ENCODE measurements around the gene AFMID. TPM values are rescaled to one million over a fixed set of nuclear protein-coding genes. Genes with fewer than 3 reads are reported as not detected.
A peak's percentile ranks its signal among the peaks of the same experiment; 100 is the strongest.

The AFMID gene
- total RNA-seq, 1 donor from 2014 or later, result 95.6 TPM

DNA sequence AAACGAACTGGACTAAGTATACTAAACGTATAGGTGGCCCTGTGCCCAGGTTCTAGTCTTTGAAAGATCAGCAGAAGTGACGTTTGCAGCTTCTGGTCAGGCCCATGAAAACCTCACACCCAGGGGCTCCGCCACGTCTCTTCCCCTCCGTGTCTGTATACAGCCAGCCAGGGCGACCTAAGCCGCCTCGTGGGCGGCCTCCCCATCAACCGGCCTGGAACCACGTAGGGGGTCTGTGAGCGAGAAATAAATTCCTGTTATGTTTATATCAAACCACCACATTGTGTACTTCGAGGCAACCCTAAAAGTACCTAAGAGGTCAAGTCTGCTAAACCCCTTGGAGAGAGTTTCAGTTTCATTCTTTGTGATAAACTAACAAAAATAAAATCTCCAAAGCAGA lies 7.1 kb upstream of the AFMID start:
- no peak for DNase-seq

DNA sequence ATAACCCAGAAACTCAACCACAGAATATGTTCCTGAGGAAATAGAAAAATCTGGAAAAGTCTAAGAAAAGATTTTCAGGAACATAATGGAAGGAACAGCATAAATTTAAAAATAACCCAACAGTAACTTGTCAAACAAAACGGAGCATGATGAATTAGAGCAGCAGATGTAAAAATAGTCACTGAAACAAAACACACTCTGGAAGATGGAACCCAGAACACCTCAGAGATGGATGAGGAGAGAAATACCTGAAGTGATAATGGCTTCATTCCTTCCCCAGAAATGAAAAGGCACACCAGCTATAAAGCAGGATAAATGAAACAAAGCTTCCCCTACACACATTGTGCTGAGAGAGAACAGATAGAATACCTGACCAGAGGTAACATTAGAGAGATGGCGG lies 6.7 kb upstream of the AFMID start:
- DNase-seq, result no peak

DNA sequence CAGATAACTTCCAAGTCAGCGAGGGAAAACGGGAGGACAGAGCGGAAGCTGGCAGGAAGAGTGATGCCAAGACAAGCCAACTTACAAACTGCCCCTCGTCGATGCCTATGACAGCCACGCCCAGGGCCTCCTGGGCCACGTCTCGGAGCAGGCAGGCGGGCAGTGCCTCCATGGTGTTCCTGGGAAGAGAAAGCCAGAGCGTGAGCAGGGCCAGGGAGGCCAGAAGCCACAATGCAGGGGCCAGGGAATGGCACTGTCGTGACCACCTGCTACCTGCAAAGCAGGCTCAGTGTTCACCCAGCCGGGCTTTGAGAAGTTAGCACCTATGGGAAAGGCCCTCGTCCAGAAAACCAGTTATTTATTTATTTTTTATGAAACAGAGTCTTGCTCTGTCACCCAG lies 4.7 kb upstream of the AFMID start:
- DNase-seq, result no peak

DNA sequence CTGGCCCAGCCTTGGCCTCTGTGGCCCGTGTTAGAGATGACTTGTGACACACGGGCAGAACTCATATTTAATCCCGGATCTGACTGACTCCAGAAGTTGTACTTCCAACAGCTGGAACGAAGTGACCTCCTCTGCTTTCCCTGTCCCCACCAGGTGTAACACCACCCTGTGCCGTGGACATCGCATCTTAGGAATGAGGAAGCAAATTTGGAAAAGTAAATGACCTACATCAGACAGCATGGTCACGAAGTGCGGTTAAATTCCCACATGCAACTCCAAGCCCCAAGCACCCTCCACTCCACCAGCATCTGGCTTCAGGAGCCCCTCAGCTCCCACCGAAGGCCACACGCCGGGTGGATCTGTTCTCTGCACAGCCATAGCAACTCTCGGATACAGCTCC lies 3.2 kb upstream of the AFMID start:
- no peak for DNase-seq

DNA sequence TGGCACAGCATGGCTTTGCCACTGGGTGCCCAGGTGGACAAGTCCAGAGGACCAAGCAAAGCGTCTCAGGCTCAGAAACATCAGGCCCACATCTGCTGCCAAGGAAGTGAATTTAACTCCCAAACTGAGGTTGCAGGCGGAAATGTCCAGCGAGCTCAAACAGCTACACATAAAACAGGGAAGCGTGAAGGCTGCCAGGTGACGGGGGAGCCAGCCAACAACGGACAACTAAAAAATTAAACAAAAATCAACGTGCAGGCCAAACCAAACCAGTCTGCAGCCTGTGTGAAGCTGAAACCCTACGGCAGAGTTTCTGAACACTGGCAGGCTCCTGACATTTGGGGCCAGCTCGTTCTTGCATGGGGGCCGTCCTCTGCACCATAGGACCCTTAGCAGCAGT lies 2.8 kb upstream of the AFMID start:
- no peak for DNase-seq

DNA sequence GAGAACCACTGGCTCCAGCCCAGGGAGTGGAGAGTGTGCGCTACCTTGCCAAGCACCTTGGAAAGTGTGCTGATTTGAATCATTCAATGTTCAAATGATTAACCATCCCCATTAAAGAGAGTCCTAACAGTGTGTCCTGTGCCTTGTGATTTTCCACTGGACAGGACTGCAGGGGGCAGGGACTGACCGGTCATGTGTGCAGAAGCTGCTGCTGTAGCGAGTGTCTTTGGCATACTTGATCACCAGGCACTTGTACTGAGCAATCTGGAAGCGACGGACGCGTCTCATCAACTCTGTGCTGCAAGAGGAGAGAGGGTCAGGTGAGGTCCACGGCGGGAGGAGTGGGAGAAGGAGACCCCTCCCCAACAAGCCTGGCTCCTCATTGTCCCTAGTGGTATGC lies 2.3 kb upstream of the AFMID start:
- no peak for DNase-seq

DNA sequence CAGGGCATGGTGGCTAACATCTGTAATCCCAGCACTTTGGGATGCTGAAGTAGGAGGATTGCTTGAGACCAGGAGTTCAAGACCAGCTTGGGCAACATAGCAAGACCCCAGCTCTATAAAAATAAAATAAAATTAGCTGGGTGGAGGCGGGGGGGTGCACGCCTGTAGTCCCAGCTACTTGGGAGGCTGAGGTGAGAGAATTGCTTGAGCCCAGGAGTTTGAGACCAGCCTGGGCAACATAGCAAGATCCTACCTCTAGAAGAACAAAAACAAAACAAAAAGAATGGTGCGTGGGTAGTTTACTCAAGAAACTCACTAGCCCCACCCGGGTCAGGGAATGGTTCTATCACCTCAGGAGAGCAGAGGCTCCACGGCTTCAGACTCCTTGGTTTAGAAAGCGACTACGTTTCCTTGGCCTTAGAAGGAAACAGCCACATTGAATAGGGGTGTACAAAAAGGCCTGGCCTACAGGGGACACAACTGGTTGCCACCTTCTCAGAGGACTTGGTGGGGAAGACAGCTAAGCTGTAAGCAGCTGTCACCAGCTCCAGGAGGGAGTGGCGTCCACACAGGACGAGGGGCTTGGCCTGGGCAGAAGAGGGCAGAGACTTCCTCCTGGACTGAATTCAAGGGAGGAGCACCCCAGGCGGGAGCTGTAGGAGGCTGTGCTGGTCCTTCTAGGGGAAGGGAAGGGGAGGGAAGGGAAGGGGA lies 1.0 kb upstream of the AFMID start:
- DNase-seq, result peak; percentile 24

DNA sequence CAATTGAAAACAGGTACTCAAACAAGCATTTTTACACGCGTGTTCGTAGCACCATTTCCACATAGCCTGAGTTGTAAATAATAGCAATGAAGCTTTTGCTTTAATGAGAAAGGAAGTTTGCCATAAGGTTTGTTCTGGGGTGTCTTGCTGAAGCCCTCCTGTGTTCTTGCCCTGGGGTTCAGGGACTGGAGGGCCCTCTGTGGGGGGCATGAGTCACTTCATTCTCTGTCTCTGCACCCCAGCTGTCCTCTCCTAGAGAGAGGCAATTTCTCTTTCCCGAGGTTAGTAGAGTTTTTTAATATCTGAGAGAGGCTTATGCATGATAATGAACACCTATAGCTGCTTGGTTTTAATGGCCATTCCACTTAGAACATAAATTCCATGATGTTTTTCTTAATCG lies 9.6 kb downstream of the AFMID start:
- no peak for DNase-seq

DNA sequence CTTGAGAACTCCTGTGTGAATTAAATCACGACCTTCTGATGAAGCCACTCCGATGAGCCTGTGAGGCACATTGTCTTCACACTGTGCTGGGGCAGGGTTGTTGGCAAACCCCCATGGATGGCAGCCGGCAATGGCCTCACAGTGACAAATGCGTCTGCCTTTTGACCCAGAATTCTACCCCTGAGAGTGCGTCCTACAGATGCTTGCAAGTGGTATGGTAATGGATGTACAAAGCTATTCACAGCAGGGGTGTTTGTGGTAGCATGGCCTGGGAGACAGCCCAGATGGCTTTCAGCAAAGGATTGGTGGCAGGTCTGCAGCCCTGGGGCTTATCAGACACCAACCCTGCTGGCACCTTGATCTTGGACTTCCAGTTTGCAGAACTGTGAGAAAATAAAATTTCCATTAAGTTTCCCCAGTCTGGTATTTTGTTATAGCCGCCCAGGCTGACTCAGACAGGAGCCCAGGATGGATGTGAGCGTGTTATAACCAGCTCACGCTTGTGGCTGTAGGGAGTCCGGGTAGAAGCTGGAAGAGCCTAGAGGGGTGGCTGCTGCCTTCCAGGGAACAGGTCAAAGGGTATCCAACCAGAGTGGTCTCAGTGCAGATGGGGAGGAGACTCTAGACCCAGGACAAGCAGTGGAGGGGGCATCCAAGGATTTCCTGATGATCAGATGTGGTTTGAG lies 10.1 kb downstream of the AFMID start:
- DNase-seq, result no peak

DNA sequence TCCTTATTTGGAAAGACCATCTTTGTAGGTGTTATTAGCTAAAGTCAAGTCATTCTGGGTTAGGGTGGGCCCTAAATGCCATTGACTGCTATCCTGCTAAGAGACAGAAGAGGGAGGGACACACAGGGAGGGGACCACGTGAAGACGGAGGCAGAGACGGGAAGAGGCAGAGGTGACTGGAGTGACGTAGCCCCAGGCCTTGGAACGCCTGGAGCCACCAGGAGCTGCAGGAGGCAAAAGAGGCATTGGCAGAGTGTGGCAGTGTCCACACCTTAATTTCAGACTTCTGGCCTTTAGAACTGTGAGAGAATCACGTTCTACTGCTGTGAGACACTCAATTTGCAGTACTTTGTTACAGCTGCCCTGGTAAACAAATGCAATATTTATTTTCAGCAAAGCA lies 13.3 kb downstream of the AFMID start:
- no peak for DNase-seq

DNA sequence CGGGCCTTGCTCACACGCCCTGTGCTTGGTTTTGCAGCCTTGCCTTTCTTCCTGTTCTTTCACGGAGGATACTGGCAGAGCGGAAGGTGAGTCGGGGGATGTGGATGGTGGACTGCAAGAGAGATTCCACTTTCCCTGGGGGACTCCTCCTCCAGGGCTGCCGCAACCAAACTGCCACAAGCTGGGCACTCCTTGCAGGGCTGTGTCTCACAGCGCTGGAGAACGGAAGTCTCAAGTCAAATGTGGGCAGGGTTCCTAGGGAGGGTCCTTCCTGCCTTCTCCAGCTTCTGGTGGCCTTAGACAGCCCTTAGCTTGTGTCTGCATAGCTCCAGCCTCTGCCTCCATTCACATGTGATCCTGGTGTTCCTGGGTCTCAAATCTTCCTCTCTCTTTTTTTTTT lies 15.5 kb downstream of the AFMID start:
- no peak for DNase-seq

DNA sequence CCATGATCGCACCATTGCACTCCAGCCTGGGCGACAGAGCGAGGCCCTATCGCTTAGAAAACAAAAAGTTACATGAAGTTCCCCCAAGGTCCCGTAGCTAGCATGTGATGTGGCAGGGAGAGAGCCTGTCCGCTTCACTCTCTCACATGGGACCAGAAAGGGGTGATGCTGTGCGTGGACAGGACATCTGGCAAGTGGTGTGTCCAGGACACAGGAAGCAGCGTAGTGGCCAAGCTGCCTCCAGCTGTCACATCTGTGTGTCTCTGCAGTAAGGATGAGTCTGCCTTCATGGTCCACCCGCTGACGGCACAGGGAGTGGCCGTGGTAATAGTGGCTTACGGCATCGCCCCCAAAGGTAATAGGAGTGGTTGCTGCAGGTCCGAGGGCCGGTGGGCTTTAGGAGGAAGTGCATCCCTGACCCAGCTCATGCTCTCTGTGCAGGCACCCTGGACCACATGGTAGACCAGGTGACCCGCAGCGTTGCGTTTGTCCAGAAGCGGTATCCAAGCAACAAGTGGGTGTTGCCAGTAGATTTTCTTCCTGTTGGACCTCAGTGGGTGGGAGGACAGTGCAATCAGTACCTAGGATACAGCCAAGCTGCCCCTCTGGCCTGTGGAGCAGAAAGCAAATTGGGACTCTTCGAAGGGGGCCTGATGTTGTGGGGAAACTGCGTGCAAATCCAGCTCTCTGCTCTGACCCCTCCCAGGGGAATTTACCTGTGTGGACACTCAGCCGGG lies 17.4 kb downstream of the AFMID start:
- DNase-seq, result no peak

DNA sequence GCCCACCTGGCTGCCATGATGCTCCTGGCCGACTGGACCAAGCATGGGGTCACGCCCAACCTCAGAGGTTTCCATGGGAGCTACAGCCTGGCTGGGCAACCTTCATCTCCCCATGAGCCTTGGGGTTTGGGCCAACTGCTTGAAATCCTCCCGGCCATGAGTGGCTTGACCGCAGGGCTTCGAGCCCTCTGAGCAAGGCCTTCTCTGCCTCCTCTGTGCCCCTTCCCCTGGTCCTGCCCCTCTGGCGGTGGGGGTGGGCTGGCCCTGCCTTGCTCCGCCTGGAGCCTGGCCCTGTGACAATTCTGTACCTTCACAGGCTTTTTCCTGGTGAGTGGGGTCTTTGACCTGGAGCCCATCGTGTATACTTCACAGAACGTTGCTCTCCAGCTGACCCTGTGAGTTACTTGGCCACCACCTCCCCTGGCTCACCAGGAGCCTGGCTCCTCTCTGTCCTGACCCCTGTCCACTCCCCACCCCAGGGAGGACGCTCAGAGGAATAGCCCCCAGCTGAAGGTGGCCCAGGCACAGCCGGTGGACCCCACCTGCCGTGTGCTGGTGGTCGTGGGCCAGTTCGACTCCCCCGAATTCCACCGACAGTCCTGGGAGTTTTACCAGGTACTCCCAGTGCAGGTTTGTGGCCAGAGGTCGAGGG lies 18.1 kb downstream of the AFMID start:
- no peak for DNase-seq

DNA sequence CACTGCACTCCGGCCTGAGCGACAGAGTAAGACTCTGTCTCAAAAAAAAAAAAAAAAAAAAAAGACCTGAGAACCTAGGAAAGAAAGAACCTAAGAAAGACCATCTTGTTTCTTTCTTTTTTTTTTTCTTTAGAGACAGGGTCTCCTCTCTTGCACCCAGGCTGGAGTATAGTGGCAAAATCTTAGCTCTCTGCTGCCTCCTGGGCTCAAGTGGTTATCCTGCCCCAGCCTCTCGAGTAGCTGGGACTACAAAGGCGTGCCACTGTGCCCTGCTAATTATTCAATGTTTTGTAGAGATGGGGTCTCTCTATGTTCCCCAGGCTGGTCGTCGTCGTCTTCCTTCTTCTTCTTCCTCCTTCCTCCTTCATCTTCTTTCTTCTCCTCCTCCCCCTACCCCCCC lies 19.1 kb downstream of the AFMID start:
- no peak for DNase-seq

DNA sequence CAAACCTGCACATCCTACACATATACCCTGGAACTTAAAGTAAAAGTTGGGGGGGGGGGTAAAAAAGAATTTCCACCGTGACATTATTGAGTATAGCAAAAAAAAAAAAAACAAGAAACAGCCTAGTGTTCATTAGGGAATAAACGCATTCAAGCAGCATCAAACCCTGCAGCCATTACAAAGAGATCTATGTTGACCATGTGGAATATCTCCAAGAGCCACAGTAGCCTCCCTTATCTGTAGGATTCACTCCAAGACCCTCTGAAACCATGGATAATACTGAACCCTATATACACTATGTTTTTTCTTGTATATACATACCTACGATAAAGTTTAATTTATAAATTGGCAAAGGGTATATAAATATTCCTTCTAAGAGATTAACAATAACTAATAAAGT lies 21.3 kb downstream of the AFMID start:
- no peak for DNase-seq

DNA sequence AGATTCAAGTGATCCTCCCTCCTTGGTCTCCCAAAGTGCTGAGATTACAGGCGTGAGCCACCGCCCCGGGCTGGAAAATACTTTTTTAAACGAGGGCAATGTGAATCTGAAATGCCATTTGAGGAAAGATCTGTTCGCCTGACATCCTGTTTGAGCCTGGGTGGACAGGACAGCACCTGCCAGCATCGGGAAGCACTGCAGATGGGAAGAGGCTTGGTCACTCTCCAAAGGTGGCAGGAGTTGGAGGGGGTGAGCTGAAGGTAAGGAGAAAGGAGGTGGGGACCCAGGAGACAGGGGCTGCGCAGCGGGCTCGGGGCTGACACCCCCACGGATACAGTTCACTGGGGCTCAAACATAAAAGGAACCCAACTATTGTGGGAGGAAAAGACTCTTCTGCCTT lies 22.9 kb downstream of the AFMID start:
- no peak for DNase-seq

DNA sequence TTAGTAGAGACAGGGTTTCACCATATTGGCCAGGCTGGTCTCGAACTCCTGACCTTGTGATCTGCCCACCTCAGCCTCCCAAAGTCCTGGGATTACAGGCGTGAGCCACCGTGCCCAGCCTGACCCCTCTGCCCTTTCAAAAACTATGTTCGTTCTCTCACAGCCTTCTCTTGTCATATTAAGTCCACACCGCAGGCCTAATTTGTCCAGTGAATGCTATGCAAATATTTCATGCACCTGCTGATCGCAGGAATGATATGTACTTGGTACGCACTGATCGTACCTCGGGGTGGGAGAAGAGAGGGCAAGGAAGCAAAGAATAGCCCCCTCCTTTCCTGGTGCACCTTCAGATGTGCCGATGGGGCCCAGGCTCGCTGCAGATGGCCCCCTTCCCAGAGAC lies 23.9 kb downstream of the AFMID start:
- DNase-seq, result no peak

DNA sequence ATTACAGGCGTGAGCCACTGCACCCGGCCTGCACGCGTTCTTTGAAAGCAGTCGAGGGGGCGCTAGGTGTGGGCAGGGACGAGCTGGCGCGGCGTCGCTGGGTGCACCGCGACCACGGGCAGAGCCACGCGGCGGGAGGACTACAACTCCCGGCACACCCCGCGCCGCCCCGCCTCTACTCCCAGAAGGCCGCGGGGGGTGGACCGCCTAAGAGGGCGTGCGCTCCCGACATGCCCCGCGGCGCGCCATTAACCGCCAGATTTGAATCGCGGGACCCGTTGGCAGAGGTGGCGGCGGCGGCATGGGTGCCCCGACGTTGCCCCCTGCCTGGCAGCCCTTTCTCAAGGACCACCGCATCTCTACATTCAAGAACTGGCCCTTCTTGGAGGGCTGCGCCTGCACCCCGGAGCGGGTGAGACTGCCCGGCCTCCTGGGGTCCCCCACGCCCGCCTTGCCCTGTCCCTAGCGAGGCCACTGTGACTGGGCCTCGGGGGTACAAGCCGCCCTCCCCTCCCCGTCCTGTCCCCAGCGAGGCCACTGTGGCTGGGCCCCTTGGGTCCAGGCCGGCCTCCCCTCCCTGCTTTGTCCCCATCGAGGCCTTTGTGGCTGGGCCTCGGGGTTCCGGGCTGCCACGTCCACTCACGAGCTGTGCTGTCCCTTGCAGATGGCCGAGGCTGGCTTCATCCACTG lies 27.0 kb downstream of the AFMID start, which contains the start of gene BIRC5:
TSS of gene BIRC5 (plus strand) at position 238 of the 690 bp plus-strand sequence. CDS start at position 302, 64 bp downstream.
- peak; percentile 91 for DNase-seq

DNA sequence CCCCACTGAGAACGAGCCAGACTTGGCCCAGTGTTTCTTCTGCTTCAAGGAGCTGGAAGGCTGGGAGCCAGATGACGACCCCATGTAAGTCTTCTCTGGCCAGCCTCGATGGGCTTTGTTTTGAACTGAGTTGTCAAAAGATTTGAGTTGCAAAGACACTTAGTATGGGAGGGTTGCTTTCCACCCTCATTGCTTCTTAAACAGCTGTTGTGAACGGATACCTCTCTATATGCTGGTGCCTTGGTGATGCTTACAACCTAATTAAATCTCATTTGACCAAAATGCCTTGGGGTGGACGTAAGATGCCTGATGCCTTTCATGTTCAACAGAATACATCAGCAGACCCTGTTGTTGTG lies 27.5 kb downstream of the AFMID start:
- DNase-seq, result peak; percentile 12

DNA sequence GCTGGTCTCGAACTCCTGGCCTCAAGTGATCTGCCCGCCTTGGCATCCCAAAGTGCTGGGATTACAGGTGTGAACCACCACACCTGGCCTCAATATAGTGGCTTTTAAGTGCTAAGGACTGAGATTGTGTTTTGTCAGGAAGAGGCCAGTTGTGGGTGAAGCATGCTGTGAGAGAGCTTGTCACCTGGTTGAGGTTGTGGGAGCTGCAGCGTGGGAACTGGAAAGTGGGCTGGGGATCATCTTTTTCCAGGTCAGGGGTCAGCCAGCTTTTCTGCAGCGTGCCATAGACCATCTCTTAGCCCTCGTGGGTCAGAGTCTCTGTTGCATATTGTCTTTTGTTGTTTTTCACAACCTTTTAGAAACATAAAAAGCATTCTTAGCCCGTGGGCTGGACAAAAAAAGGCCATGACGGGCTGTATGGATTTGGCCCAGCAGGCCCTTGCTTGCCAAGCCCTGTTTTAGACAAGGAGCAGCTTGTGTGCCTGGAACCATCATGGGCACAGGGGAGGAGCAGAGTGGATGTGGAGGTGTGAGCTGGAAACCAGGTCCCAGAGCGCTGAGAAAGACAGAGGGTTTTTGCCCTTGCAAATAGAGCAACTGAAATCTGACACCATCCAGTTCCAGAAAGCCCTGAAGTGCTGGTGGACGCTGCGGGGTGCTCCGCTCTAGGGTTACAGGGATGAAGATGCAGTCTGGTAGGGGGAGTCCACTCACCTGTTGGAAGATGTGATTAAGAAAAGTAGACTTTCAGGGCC lies 32.4 kb downstream of the AFMID start:
- DNase-seq, result no peak

DNA sequence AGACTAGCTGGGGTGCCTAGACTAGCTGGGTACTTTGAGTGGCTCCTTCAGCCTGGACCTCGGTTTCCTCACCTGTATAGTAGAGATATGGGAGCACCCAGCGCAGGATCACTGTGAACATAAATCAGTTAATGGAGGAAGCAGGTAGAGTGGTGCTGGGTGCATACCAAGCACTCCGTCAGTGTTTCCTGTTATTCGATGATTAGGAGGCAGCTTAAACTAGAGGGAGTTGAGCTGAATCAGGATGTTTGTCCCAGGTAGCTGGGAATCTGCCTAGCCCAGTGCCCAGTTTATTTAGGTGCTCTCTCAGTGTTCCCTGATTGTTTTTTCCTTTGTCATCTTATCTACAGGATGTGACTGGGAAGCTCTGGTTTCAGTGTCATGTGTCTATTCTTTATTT lies 35.9 kb downstream of the AFMID start:
- peak; percentile 72 for DNase-seq

DNA sequence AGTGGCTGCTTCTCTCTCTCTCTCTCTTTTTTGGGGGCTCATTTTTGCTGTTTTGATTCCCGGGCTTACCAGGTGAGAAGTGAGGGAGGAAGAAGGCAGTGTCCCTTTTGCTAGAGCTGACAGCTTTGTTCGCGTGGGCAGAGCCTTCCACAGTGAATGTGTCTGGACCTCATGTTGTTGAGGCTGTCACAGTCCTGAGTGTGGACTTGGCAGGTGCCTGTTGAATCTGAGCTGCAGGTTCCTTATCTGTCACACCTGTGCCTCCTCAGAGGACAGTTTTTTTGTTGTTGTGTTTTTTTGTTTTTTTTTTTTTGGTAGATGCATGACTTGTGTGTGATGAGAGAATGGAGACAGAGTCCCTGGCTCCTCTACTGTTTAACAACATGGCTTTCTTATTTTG lies 36.6 kb downstream of the AFMID start:
- no peak for DNase-seq
